ENCODE data around the gene CCSER1.

CCSER1 gene

GRCh38 chr4:90130076-90130475 lies 2.9 kb downstream of the CCSER1 start:
- Histone ChIP-seq H2AFZ (ENCODE audit: low read depth, low read length, severe bottlenecking) (no peak overlapping the region), H3K79me2 (ENCODE audit: insufficient read depth, low read length) (no peaks in the 10 kb centered on the region), H3K9ac (ENCODE audit: low read length) (no peak overlapping the region), H3K27ac (ENCODE audit: low read depth, low read length) (no peak overlapping the region), H3K9me2 (replicated peaks; ENCODE audit: insufficient read depth, low read length) (no peaks in the 10 kb centered on the region), H3K4me2 (ENCODE audit: low read depth, low read length, poor library complexity, severe bottlenecking) (no peak overlapping the region), H3K36me3 (ENCODE audit: low read length) (no peaks in the 10 kb centered on the region), H4K20me1 (ENCODE audit: low read depth, low read length) (no peaks in the 10 kb centered on the region), H3K27me3 (ENCODE audit: low read length) (no peaks in the 10 kb centered on the region), H3F3A (ENCODE audit: insufficient read depth) (no peaks in the 10 kb centered on the region), H3K4me3 (ENCODE audit: insufficient read depth, low read length, poor library complexity, severe bottlenecking) (no peak overlapping the region), H3K9me3 (ENCODE audit: insufficient read depth, low read length) (no peaks in the 10 kb centered on the region)
- no peak for TF ChIP-seq CTCF (IDR thresholded peaks at IDR 0.05; ENCODE audit: insufficient read depth, low read length, poor library complexity, severe bottlenecking)
- TF ChIP-seq EZH2phosphoT487 (conservative IDR thresholded peaks at IDR 0.05; ENCODE audit: low read length), result no peak

GRCh38 chr4:90137555-90137954 lies 10.4 kb downstream of the CCSER1 start:
- no peaks in the 10 kb centered on the region for H3K9me2 ChIP-seq (replicated peaks; ENCODE audit: insufficient read depth, low read length)
- H3K9ac ChIP-seq (ENCODE audit: low read length), result no peak overlapping the region
- no peak overlapping the region for H3K4me2 ChIP-seq (ENCODE audit: low read depth, low read length, poor library complexity, severe bottlenecking)
- H3K9me3 ChIP-seq (ENCODE audit: insufficient read depth, low read length), result no peaks in the 10 kb centered on the region
- no peak overlapping the region for H3K27ac ChIP-seq (ENCODE audit: low read depth, low read length)
- H3F3A ChIP-seq (ENCODE audit: insufficient read depth), result no peaks in the 10 kb centered on the region
- no peaks in the 10 kb centered on the region for H3K27me3 ChIP-seq (ENCODE audit: low read length)
- H3K79me2 ChIP-seq (ENCODE audit: insufficient read depth, low read length), result no peaks in the 10 kb centered on the region
- H3K4me3 ChIP-seq (ENCODE audit: insufficient read depth, low read length, poor library complexity, severe bottlenecking), result no peak overlapping the region
- H3K36me3 ChIP-seq (ENCODE audit: low read length), result no peaks in the 10 kb centered on the region
- H4K20me1 ChIP-seq (ENCODE audit: low read depth, low read length), result no peaks in the 10 kb centered on the region
- H2AFZ ChIP-seq (ENCODE audit: low read depth, low read length, severe bottlenecking), result no peak overlapping the region
- no peak for TF ChIP-seq EZH2phosphoT487 (conservative IDR thresholded peaks at IDR 0.05; ENCODE audit: low read length)
- no peak for TF ChIP-seq CTCF (IDR thresholded peaks at IDR 0.05; ENCODE audit: insufficient read depth, low read length, poor library complexity, severe bottlenecking)

GRCh38 chr4:90142081-90142480 lies 14.9 kb downstream of the CCSER1 start:
- no peaks in the 10 kb centered on the region for H3K9me2 ChIP-seq (replicated peaks; ENCODE audit: insufficient read depth, low read length)
- H3K9ac ChIP-seq (ENCODE audit: low read length), result no peak overlapping the region
- no peaks in the 10 kb centered on the region for H3K27me3 ChIP-seq (ENCODE audit: low read length)
- TF ChIP-seq EZH2phosphoT487 (conservative IDR thresholded peaks at IDR 0.05; ENCODE audit: low read length), result no peak
- no peak for TF ChIP-seq CTCF (IDR thresholded peaks at IDR 0.05; ENCODE audit: insufficient read depth, low read length, poor library complexity, severe bottlenecking)
- no peaks in the 10 kb centered on the region for H3F3A ChIP-seq (ENCODE audit: insufficient read depth)
- H3K9me3 ChIP-seq (ENCODE audit: insufficient read depth, low read length), result no peaks in the 10 kb centered on the region
- no peaks in the 10 kb centered on the region for H3K79me2 ChIP-seq (ENCODE audit: insufficient read depth, low read length)
- H3K36me3 ChIP-seq (ENCODE audit: low read length), result no peaks in the 10 kb centered on the region
- no peak overlapping the region for H3K27ac ChIP-seq (ENCODE audit: low read depth, low read length)
- no peak overlapping the region for H2AFZ ChIP-seq (ENCODE audit: low read depth, low read length, severe bottlenecking)
- no peaks in the 10 kb centered on the region for H4K20me1 ChIP-seq (ENCODE audit: low read depth, low read length)
- H3K4me2 ChIP-seq (ENCODE audit: low read depth, low read length, poor library complexity, severe bottlenecking), result no peak overlapping the region
- H3K4me3 ChIP-seq (ENCODE audit: insufficient read depth, low read length, poor library complexity, severe bottlenecking), result no peak overlapping the region

Data from SU-DHL-6 (cell line).